IMR-90 (cell line): ENCODE data around the gene AFAP1L2. TPM values are rescaled to one million over a fixed set of nuclear protein-coding genes. Genes with fewer than 3 reads are reported as not detected.

Source experiments
- ATAC-seq: fragments of 200-7000 bp; cut with Tn5 transposase; 2 replicates; pipeline ENCODE4 v1.9.1; 2020; ENCODE audit warnings: low read depth, mild to moderate bottlenecking, moderate library complexity
- BruUV-seq: library from RNA; stranded (reverse); fragments of 400-500 nt; replicated peaks from 2 replicates; lab custom pipeline; 2021; lab: Mats Ljungman, UMichigan
- CTCF ChIA-PET: fragments of 300-600 bp; formaldehyde crosslinking; extraction: SDS; loops from one replicate; lab custom pipeline; 2021; ENCODE audit warnings: antibody characterized with exemption; lab: Yijun Ruan, JAX
- POLR2A ChIA-PET: fragments of 300-600 bp; sonication (Branson Sonifier 250); formaldehyde crosslinking; loops from one replicate; lab custom pipeline; 2022; ENCODE audit warnings: antibody characterized with exemption; ENCODE audit not compliant: unreplicated experiment; lab: Charles Lee
- DNase-seq: peaks from one replicate; pipeline ENCODE4 v3.0.0; 2013
- H2AFZ ChIP-seq: replicated peaks from 2 replicates; pipeline ENCODE3; 2013; ENCODE audit warnings: low read length, mild to moderate bottlenecking; ENCODE audit not compliant: poor library complexity
- H2AK5ac ChIP-seq: 2 replicates; pipeline ENCODE4 v1.6.1; 2013; ENCODE audit warnings: low read depth, low read length, inconsistent platforms
- H2AK9ac ChIP-seq: replicated peaks from 2 replicates; pipeline ENCODE3; 2013; ENCODE audit warnings: mild to moderate bottlenecking, low read depth, low read length, moderate library complexity; ENCODE audit not compliant: poor library complexity
- H2BK120ac ChIP-seq: 2 replicates; pipeline ENCODE4 v1.6.1; 2013; ENCODE audit warnings: low read depth, low read length, inconsistent platforms
- H2BK15ac ChIP-seq: 3 replicates; pipeline ENCODE4 v1.6.1; 2013; ENCODE audit warnings: low read depth, low read length, inconsistent platforms
- H2BK20ac ChIP-seq: 2 replicates; pipeline ENCODE4 v1.6.1; 2013; ENCODE audit warnings: low read depth, mild to moderate bottlenecking, inconsistent platforms, low read length, moderate library complexity
- H2BK5ac ChIP-seq: 2 replicates; pipeline ENCODE4 v1.6.1; 2013; ENCODE audit warnings: mild to moderate bottlenecking, low read depth, low read length, inconsistent platforms; ENCODE audit not compliant: poor library complexity, severe bottlenecking
- H3K14ac ChIP-seq: replicated peaks from 2 replicates; pipeline ENCODE4 v1.6.1; 2013; ENCODE audit warnings: low read depth, low read length, inconsistent platforms
- H3K18ac ChIP-seq: 2 replicates; pipeline ENCODE4 v1.6.1; 2013; ENCODE audit warnings: low read depth, low read length, control low read depth
- H3K23ac ChIP-seq: 2 replicates; pipeline ENCODE4 v1.6.1; 2013; ENCODE audit warnings: low read depth, low read length, inconsistent platforms
- H3K27ac ChIP-seq: 2 replicates; pipeline ENCODE4 v1.5.1; 2013; ENCODE audit warnings: mild to moderate bottlenecking, control low read depth, low read length; ENCODE audit not compliant: insufficient read depth
- H3K27me3 ChIP-seq: 2 replicates; pipeline ENCODE4 v1.6.1; 2013; ENCODE audit warnings: low read length; ENCODE audit not compliant: control insufficient read depth, insufficient read depth
- H3K36me3 ChIP-seq: 2 replicates; pipeline ENCODE4 v1.6.1; 2013; ENCODE audit warnings: low read length, mixed read lengths; ENCODE audit not compliant: control insufficient read depth, insufficient read depth
- H3K4ac ChIP-seq: 2 replicates; pipeline ENCODE4 v1.6.1; 2013; ENCODE audit warnings: low read depth, low read length, inconsistent platforms
- H3K4me1 ChIP-seq: 2 replicates; pipeline ENCODE4 v1.6.1; 2013; ENCODE audit warnings: low read length, mixed read lengths; ENCODE audit not compliant: control insufficient read depth, insufficient read depth
- H3K4me2 ChIP-seq: 2 replicates; pipeline ENCODE4 v1.6.1; 2013; ENCODE audit warnings: low read depth, mild to moderate bottlenecking, control low read depth, low read length, moderate library complexity
- H3K4me3 ChIP-seq: 2 replicates; pipeline ENCODE4 v1.5.1; 2013; ENCODE audit warnings: low read depth, mild to moderate bottlenecking, control low read depth, low read length, moderate library complexity; ENCODE audit not compliant: insufficient read depth
- H3K56ac ChIP-seq: 2 replicates; pipeline ENCODE4 v1.6.1; 2013; ENCODE audit warnings: low read length, inconsistent platforms; ENCODE audit not compliant: insufficient read depth; ENCODE audit errors: extremely low read depth
- H3K79me1 ChIP-seq, 2 experiments: 2 replicates each; pipeline ENCODE4 v1.6.1; 2013; ENCODE audit warnings: low read length in 2 of 2, inconsistent platforms in 1 of 2, low read depth in 1 of 2
- H3K9ac ChIP-seq: 2 replicates; pipeline ENCODE4 v1.6.1; 2013; ENCODE audit warnings: low read depth, low read length, control low read depth
- H3K9me1 ChIP-seq: 2 replicates; pipeline ENCODE4 v1.6.1; 2013; ENCODE audit warnings: low read length, inconsistent platforms; ENCODE audit not compliant: insufficient read depth
- H3K9me3 ChIP-seq: 2 replicates; pipeline ENCODE4 v1.6.1; 2013; ENCODE audit warnings: low read length; ENCODE audit not compliant: control insufficient read depth, insufficient read depth
- H4K20me1 ChIP-seq: 2 replicates; pipeline ENCODE4 v1.6.1; 2013; ENCODE audit warnings: low read length, inconsistent platforms; ENCODE audit not compliant: insufficient read depth
- H4K5ac ChIP-seq: 2 replicates; pipeline ENCODE4 v1.6.1; 2013; ENCODE audit warnings: mild to moderate bottlenecking, low read depth, low read length, control low read depth
- H4K8ac ChIP-seq, 2 experiments: 2 replicates each; pipeline ENCODE4 v1.6.1; 2013; ENCODE audit warnings: low read depth in 2 of 2, low read length in 2 of 2, control low read depth in 1 of 2, inconsistent platforms in 1 of 2
- H4K91ac ChIP-seq: 2 replicates; pipeline ENCODE4 v1.6.1; 2013; ENCODE audit warnings: low read depth, low read length, inconsistent platforms; ENCODE audit not compliant: insufficient read depth
- BHLHE40 ChIP-seq: fragments of 150-350 bp; IDR thresholded peaks from 2 replicates; pipeline ENCODE4 v1.6.1; 2016; ENCODE audit warnings: mild to moderate bottlenecking, low read depth, low read length
- CEBPB ChIP-seq: IDR thresholded peaks from 2 replicates; pipeline ENCODE4 v1.6.1; 2012; ENCODE audit warnings: low read depth, low read length, improper control_type of control experiment
- CHD1 ChIP-seq: IDR thresholded peaks from 2 replicates; pipeline ENCODE4 v1.6.1; 2012; ENCODE audit warnings: low read depth, low read length, improper control_type of control experiment
- FOS ChIP-seq: fragments of 150-350 bp; IDR thresholded peaks from 2 replicates; pipeline ENCODE4 v1.6.1; 2016; ENCODE audit warnings: low read depth, low read length
- MAFK ChIP-seq: IDR thresholded peaks from 2 replicates; pipeline ENCODE4 v1.6.1; 2012; ENCODE audit warnings: low read depth, low read length, improper control_type of control experiment
- MAZ ChIP-seq: IDR thresholded peaks from 2 replicates; pipeline ENCODE4 v1.6.1; 2012; ENCODE audit warnings: low read depth, mild to moderate bottlenecking, low read length, improper control_type of control experiment, moderate library complexity, borderline replicate concordance
- MXI1 ChIP-seq: IDR thresholded peaks from 2 replicates; pipeline ENCODE4 v1.6.1; 2012; ENCODE audit warnings: low read depth, mild to moderate bottlenecking, low read length, moderate library complexity, borderline replicate concordance
- NFE2L2 ChIP-seq: fragments of 150-350 bp; IDR thresholded peaks from 2 replicates; pipeline ENCODE4 v1.6.1; 2016; ENCODE audit warnings: low read depth, mild to moderate bottlenecking, low read length
- POLR2A ChIP-seq: IDR thresholded peaks from 2 replicates; pipeline ENCODE4 v1.6.1; 2012; ENCODE audit warnings: mild to moderate bottlenecking, low read depth, low read length
- RAD21 ChIP-seq: IDR thresholded peaks from 2 replicates; pipeline ENCODE4 v1.6.1; 2012; ENCODE audit warnings: low read length, improper control_type of control experiment
- RCOR1 ChIP-seq: IDR thresholded peaks from 2 replicates; pipeline ENCODE4 v1.6.1; 2012; ENCODE audit warnings: mild to moderate bottlenecking, low read length, improper control_type of control experiment; ENCODE audit not compliant: insufficient replicate concordance
- RFX5 ChIP-seq: IDR thresholded peaks from 2 replicates; pipeline ENCODE4 v1.8.0; 2012; ENCODE audit warnings: low read depth, mild to moderate bottlenecking, low read length, moderate library complexity
- SMC3 ChIP-seq: fragments of 150-350 bp; IDR thresholded peaks from 2 replicates; pipeline ENCODE4 v1.6.1; 2016; ENCODE audit warnings: low read depth, mild to moderate bottlenecking, antibody characterized with exemption, low read length, moderate library complexity
- USF2 ChIP-seq: fragments of 150-350 bp; IDR thresholded peaks from 2 replicates; pipeline ENCODE4 v1.6.1; 2017; ENCODE audit warnings: mild to moderate bottlenecking, antibody characterized with exemption, low read length, low read depth
- WGBS, 2 experiments: methylation state at CpG; one replicate each; pipeline versions ENCODE4 v1.1.5 to v1.1.7; 2013; ENCODE audit warnings: missing lambda C conversion rate in 2 of 2; ENCODE audit not compliant: insufficient read length in 1 of 2; ENCODE audit errors: extremely low coverage in 2 of 2; 5-methylcytosine and 5-hydroxymethylcytosine counted together
- dilution Hi-C: fragments of 300-500 bp; cut with HindIII; formaldehyde crosslinking; loops from one replicate; pipeline ENCODE4 v1.14.3; 2018; ENCODE audit warnings: low sequenced_read_pairs; ENCODE audit not compliant: unreplicated experiment
- in situ Hi-C: fragments of 300-500 bp; cut with MboI; formaldehyde crosslinking; loops from 3 replicates; pipeline ENCODE4 v1.14.3; 2019; ENCODE audit warnings: low sequenced_read_pairs, inconsistent platforms, mixed read lengths
- intact Hi-C: fragments of 100-400 bp; cut with micrococcal nuclease; formaldehyde crosslinking; loops from 2 replicates; pipeline ENCODE4 v1.10.0; 2022
- polyA plus RNA-seq, 3 experiments: library from polyadenylated mRNA; depleted of rRNA; stranded (reverse); fragments of >200 nt; gene quantifications; 2 replicates each; pipeline ENCODE4 v1.2.3, GENCODE V29; 2012; ENCODE audit warnings: low replicate concordance in 1 of 3
- total RNA-seq: library from RNA; depleted of rRNA; stranded (reverse); fragments of >200 nt; gene quantifications from 2 replicates; pipeline ENCODE4 v1.2.3, GENCODE V29; 2012
- TF ChIP-seq, protein P1 (sequence below): fragments of 150-350 bp; IDR thresholded peaks from 2 replicates; pipeline ENCODE4 v1.6.1; 2016; ENCODE audit warnings: low read depth, mild to moderate bottlenecking, low read length, moderate library complexity, borderline replicate concordance
- TF ChIP-seq, protein P2 (sequence below): conservative IDR thresholded peaks from 2 replicates; pipeline ENCODE4 v1.5.1; 2012; ENCODE audit warnings: mild to moderate bottlenecking, low read depth, low read length, improper control_type of control experiment

Gene AFAP1L2
- total and polyA plus RNA-seq, 2 of the 4 experiments (the other 2 are of a cell fraction) = under 0.01 to 0.10 TPM

DNA sequence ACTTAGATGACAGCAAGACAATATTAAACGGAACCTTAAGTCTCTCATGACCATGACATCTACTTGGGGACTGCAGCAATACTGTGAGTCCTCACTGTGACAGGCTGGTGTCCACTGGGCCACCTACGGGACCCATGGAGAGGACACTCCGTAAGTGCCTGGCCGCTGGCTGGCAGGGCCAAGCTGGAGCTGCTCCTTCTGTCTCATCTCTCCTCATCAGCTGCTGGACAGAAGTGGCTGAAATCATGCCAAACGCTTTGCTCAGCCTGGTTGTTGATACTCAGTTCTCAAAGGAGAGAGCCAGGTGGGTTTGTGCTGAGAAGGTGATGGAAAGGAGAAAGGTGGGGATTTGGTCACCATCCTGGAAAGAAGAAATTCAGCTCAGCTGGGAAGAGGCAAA, 33.3 kb downstream of the AFAP1L2 start:
- Histone ChIP-seq H4K5ac (no peak overlapping the region), H4K20me1 (no peaks in the 10 kb centered on the region), H2AK9ac (no peak overlapping the region), H4K8ac (no peak overlapping the region), H3K18ac (no peak overlapping the region), H3K9me3 (no peaks in the 10 kb centered on the region), H3K9ac (no peak overlapping the region), H3K4me3 (no peak overlapping the region), H3K14ac (no peak overlapping the region), H2BK5ac (no peak overlapping the region), H2BK15ac (no peak overlapping the region), H3K27ac (no peak overlapping the region), H2BK120ac (no peak overlapping the region), H3K4me2 (no peak overlapping the region), H3K79me1 (no peaks in the 10 kb centered on the region), H3K4me1 (peaks cover 10% of the 10 kb centered on the region; the same call in 1 of the 2 replicates), H3K27me3 (peaks cover 11% of the 10 kb centered on the region), H3K9me1 (no peaks in the 10 kb centered on the region), H4K91ac (no peak overlapping the region), H3K56ac (no peak overlapping the region), H3K36me3 (no peaks in the 10 kb centered on the region), H3K23ac (no peak overlapping the region; the same call in 1 of the 2 replicates), H2AFZ (no peak overlapping the region), H3K4ac (no peak overlapping the region), H2BK20ac (no peak overlapping the region), H2AK5ac (no peak overlapping the region)
- intact Hi-C loops = no loop called here
- in situ Hi-C loops = no loop called here
- dilution Hi-C loops = no loop called here
- BruUV-seq = no TSS peak
- DNase-seq = no peak
- TF ChIP-seq USF2 (no peak), MXI1 (no peak), CHD1 (no peak), NFE2L2 (no peak), MAFK (no peak), RCOR1 (no peak), RFX5 (no peak), SMC3 (no peak), CEBPB (no peak), POLR2A (no peak), RAD21 (no peak), BHLHE40 (no peak), MAZ (no peak), FOS (no peak)
- TF ChIP-seq, protein P1, sequence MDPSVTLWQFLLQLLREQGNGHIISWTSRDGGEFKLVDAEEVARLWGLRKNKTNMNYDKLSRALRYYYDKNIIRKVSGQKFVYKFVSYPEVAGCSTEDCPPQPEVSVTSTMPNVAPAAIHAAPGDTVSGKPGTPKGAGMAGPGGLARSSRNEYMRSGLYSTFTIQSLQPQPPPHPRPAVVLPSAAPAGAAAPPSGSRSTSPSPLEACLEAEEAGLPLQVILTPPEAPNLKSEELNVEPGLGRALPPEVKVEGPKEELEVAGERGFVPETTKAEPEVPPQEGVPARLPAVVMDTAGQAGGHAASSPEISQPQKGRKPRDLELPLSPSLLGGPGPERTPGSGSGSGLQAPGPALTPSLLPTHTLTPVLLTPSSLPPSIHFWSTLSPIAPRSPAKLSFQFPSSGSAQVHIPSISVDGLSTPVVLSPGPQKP = no peak
- TF ChIP-seq, protein P2, sequence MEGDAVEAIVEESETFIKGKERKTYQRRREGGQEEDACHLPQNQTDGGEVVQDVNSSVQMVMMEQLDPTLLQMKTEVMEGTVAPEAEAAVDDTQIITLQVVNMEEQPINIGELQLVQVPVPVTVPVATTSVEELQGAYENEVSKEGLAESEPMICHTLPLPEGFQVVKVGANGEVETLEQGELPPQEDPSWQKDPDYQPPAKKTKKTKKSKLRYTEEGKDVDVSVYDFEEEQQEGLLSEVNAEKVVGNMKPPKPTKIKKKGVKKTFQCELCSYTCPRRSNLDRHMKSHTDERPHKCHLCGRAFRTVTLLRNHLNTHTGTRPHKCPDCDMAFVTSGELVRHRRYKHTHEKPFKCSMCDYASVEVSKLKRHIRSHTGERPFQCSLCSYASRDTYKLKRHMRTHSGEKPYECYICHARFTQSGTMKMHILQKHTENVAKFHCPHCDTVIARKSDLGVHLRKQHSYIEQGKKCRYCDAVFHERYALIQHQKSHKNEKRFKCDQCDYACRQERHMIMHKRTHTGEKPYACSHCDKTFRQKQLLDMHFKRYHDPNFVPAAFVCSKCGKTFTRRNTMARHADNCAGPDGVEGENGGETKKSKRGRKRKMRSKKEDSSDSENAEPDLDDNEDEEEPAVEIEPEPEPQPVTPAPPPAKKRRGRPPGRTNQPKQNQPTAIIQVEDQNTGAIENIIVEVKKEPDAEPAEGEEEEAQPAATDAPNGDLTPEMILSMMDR = no peak
- WGBS, 2 experiments = 100% methylated on average over 1 of the region's 5 CpGs; no CpG with 5 or more reads in 1 of the 2 experiments
- POLR2A ChIA-PET = no interaction called here
- CTCF ChIA-PET = no interaction called here
- no peak for ATAC-seq
